HG02759 (cell line): ENCODE results near the gene MALRD1.
"Not testable (repeated sequence)": the region's sequence is repeated elsewhere in the genome, so short reads cannot be mapped to it uniquely, and the experiment has no call there.

Source experiments
- ATAC-seq: cut with Tn5 transposase; IDR thresholded peaks from one replicate; pipeline ENCODE4 v1.9.1; 2021; ENCODE audit warnings: mild to moderate bottlenecking, moderate library complexity; ENCODE audit not compliant: unreplicated experiment

Gene MALRD1

GRCh38 chr10:19689231-19689630, 640.6 kb downstream of the MALRD1 start:
- no peak for ATAC-seq

DNA sequence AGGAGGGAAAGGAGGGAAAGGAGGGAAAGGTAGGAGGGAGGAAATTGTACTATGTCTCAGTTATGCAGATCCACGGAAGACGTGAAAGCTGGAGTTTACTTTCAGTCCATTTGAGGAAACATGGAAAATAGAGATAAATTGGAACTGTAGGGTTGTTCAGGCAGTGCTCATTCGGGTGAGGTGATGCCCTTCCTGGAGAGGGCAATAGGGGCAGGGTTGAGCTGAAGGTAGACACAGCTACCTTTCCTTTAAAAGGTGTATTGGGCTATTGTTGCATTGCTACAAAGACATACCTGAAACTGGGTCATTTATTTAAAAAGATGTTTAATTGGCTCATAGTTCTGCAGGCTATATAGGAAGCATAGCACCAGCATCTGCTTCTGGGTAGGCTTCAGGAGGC, 650.7 kb downstream of the MALRD1 start:
- no peak for ATAC-seq

DNA sequence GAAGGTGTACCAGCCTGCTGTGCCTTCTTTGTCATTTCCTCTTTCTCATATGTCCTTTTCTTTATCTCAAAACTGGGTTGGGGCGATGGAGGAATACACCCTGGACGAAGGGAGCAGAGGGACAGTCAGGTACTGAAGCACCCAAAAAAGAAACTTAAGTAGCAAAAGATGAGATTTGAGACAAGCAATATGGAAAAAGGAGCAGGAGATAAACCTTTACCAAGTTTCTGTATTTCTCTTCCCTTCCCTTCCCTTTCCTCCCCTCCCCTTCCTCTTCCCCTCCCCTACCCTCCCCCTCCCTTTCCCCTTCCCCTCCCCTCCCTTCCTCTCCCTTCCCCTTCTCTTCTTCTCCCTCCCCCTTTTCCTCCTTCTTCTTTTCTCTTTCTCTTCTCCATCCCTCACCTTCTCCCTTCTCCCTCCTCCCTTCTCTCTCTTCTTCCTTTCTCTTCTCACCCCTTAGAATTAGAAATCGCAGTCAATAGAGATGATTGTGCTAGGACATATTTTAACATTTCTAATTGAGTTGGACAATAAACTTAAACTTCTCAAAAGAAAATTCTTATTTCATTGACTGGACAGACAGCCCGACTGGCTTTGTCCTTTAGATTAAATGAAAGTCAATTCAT, 652.9 kb downstream of the MALRD1 start:
- no peak for ATAC-seq

DNA sequence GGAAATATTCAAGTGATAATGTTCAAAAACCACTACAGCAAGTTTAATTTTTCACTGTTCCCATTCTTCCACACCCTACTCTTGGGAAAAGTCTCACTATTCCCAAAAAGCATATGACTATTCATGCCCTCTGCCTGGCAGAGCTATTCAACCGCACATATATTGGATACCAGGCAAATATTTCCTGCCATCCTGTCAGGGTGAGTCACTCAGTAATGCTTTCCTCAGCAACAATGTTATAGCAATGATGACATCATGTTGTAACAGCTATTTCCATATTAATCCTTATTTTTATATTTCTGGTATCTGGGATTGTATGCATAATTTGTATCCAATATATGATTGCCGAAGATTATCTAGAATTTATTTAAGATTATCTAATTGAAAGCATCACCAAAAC, 653.6 kb downstream of the MALRD1 start:
- ATAC-seq = no peak

DNA sequence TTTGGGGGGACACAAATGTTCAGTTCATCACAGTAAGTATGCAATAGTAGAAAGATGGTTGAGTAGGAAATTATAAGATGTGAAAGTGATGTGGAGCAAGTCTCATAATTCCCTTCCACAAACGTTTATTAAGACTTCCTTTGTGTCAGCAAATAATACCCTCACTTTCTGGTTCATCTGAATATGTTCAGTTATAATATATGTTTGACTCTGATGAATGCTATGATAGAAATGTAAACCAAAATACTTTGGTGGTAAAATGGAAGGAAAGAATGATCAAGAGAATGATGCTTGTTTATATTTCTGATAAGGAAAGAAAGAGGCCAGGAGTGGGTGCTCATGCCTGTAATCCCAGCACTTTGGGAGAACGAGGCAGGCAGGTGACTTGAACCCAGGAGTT, 655.9 kb downstream of the MALRD1 start:
- ATAC-seq = no peak

DNA sequence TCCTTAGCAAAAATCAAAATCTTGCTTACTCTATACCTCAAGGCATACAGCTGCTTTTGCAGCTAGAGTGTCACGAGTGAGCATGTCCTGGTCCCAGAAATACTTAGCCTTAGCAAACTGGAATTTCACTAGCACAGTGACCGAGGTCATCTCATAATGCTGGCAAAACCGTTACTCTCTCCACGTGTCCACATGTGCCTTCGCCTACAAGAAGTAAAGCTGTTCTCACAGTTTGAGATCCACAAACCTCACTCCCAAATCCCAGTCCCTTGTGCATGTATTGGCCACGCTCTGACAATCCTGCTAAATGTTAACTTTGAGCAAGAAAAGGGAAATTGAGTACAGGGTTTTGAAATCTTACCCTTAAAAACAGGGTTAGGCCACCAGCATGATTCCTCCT, 656.6 kb downstream of the MALRD1 start:
- ATAC-seq = no peak

GRCh38 chr10:19706904-19707303, 658.3 kb downstream of the MALRD1 start:
- no peak for ATAC-seq

- no peak for ATAC-seq
Observed at GRCh38 chr10:19707376-19707775, 658.8 kb downstream of the MALRD1 start.

DNA sequence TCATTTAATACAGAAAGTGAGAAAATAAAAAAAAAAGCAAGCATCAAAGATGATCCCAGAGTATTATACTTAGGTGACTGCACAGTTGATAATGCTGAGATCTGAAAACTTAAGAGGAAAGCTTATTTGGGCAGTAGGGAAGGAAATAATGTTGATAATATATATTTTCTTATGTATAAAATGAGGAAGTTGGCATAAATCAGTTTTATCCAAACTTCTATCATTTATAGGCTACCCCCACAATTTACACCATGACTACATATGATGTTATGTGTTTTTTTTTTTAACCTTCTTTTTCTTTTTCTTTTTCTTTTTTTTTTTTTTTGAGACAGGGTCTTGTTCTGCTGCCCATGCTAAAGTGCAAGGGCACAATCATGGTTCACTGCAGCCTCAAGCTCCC, 659.4 kb downstream of the MALRD1 start:
- no peak for ATAC-seq

- ATAC-seq = no peak
Observed at GRCh38 chr10:19710600-19710999, 662.0 kb downstream of the MALRD1 start.

DNA sequence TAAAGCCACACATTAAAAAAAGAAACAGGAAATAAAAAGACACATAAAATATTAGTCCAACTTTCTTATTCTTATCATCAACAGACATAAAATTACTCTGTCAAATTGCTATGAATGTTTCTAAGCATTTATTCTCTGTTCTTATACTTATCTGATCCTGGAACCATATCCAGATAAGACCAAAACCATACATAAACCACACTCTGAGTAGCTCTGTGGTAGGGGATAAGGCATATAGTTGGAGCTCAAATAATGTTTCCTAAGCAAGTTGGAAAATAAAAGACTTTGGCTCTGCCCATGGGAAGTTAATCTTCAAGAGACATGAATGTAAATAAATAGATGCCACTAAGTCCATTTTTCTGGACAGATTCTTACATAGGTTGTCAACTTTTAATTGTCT, 664.6 kb downstream of the MALRD1 start:
- no peak for ATAC-seq

DNA sequence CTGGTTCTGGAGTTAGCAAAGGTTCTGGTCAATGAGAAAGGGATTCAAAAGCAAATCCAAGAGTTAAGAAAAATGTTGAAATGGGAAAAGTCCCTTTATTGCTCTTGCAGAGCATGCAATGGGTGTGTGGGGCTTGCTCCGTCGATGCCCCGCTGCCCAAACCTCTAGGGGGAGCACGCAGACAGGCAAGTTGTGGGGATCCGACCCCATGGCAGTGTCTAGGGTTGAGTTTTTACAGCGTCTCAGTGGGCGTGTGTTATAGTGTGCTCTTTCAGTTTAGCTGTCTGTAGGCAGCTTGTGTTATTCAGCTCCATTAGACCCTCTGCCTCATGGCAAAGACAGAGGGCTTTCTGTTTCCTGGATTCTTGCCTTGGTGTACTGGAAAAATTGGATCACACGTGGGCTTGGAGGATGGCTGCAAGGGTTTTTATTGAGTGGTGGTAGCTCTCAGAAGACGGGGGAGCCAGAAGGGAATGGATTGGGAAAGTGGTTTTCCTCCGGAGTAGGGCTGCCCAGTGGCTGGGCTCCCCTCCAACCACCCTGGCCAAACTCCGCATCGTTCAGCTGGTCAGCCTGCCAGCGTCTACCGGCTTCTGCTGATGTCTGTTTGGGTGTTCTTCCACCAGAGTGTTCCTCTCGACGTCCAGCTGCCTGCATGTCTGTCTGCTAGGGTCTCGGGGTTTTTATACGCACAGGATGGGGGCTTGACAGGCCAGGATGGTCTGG, 665.4 kb downstream of the MALRD1 start:
- no peak for ATAC-seq

DNA sequence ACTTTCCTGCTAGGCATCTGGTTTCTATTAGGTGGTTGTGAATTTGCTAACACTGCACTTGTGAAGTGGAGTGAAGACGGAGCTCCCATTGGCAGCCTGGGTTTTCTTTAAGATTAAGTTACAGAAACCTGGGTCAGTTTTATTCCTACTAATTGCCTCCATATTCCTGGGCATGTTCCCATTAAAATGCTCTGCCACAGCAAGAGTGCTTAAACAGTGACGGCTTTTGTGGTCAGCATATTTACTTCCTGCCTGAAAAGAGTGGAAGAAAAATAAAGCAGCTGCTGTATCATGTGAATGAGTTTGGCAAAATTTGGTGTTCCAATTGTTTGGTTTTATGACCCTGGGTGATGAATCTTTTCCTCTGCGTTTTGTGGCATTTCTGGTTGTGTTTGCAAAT, 670.7 kb downstream of the MALRD1 start:
- no peak for ATAC-seq

DNA sequence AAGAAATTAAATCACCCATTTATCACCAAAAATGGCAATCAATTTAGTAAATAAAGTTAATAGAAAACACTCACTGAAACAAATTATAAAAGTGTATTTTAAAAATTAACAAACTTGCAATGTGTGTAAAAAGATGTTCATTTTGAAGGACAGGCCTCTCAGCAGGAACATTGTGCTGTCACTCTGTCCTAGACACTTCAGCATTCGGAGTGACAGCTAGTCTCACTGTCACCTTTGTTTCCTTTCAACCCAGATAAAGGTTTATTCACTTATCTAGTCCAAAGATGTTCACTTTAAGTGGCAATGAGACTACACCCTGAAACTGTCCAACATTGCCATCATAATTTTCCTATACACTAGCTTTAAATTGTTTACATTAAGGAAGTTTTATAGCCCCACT, 675.7 kb downstream of the MALRD1 start:
- no peak for ATAC-seq

GRCh38 chr10:19728376-19728775, 679.8 kb downstream of the MALRD1 start:
- ATAC-seq = no peak

DNA sequence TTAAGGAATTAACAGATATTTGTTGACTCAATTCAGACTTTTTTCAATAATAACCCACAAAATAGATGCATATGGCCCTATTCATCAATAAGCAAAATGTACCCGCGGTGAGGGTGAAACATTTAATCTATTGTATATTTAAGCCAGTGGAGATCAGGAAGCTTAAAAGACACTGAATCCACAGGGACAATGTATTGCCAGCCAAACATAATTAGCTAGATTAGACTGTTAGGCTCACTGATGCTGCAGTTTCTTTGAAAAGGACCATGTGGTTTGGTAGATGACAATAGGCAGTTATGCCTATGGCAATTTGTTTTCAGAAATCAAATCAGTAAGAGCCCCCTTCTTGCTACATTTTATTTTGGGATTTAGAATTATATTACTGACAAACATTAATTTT, 680.4 kb downstream of the MALRD1 start:
- ATAC-seq = no peak

DNA sequence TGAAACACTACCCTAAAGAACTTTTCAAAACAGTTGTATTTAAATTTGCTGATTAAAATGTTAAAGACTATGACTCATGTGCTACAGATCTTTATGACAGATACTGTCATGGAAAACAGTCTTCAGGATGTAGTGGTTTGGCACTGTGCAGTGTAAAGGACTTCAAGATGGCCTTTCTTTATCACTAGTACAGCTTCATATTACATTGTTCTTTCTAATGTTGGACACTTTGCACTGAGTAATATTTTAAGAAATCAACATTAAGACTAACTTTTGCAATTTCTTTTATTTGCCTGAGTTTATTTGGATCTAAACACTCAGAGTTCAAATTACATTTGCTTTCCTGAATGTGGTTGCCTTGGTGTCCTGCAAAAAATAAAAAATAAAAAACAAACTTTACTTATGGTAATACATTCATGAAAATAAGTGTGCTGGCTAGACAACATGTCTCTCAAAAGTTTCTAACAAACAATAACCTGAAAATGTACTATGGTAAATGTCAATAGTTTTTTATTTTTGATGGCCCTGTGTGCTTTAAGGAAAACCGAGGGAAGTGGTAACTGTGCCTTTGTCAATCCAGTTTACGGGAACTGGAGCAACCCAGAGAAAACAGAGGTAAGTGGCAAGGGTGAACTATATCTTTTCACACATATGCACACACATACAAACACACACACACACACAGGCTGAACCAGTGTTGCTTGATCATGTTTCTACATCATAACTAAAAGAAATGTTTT, 681.7 kb downstream of the MALRD1 start:
- no peak for ATAC-seq

DNA sequence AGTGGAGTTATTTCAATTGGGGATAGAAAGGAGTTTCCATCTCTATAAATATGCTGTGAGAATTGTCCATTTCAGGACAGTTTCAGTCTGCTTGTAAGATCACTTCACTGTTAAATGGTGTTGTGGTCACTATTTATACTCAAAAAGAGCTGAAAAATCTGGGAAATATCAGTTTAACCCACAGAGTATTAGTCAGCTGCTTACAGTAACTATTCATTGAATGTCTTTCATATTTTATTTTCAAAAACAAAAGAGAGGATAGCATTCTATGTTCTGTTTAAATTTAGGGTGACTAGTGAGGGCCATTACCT, 682.3 kb downstream of the MALRD1 start:
- ATAC-seq = no peak

- no peak for ATAC-seq
Observed at GRCh38 chr10:19731560-19731959, 683.0 kb downstream of the MALRD1 start.

GRCh38 chr10:19738440-19738839, 689.8 kb downstream of the MALRD1 start:
- ATAC-seq = no peak

- ATAC-seq = not testable (repeated sequence)
Observed at GRCh38 chr10:19739232-19739631, 690.6 kb downstream of the MALRD1 start.

DNA sequence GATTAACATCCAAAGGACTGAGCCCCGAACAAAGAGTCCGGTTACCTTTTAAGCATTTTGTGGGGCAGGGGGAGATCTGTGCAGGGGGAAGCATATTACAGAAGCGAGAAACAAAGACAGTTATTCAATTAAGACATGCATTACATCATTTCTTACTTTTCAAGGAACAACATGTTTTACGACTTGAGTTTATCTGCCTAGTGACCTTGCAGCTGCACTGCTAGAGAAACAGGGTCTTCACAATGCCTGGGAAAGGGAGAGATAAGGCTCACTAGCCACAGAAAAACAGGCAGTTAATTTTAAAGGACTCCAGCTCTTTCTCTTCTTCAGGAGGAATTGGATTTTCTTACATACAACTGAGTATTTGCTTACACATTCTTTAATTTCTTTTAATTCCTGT, 693.5 kb downstream of the MALRD1 start:
- not testable (repeated sequence) for ATAC-seq
